Upper lobe of left lung (tissue), 4 donors: Measurements from ENCODE around the gene ELP6.

ENCODE experiments used
- EP300 ChIP-seq, 4 donors: sonication (generic); formaldehyde crosslinking; IDR thresholded peaks; one replicate each; pipeline ENCODE4 v1.5.1; 2017; ENCODE audit warnings: antibody characterized with exemption in 4 of 4, control low read depth in 2 of 4
- POLR2AphosphoS5 ChIP-seq, 2 donors: sonication (generic); formaldehyde crosslinking; IDR thresholded peaks; one replicate each; pipeline ENCODE4 v1.5.1; 2017; ENCODE audit warnings: antibody characterized with exemption in 2 of 2
- TF ChIP-seq, protein P1 (sequence below), 6 experiments: fragments of 450-650 bp in 4 of 6; fragments of 200-600 bp in 2 of 6; sonication (generic) in 2 of 6; IDR thresholded peaks; one replicate each; pipeline ENCODE4 v1.5.1; 2016 to 2019; ENCODE audit warnings: antibody characterized with exemption in 6 of 6

DNA sequence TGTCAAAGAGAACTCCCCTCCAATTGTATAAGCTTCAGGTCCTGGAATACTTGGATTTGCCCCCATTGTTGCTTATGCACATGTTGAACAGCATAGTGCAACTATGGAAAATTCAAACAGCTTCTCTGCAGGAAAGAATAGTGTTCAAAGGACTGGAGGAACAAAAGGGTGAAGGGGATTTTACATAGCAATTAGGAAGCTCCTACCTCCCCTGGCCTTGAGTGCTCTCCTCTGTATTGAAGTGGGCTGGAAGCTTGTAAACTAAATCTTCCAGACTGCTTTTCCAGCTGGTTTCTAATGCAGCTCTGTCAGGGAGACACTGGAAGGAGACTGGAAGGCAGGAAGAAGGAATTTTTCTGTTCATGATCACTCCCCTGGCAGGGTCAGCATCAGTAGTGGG is 7.2 kb upstream of the ELP6 start:
- TF ChIP-seq, protein P1, sequence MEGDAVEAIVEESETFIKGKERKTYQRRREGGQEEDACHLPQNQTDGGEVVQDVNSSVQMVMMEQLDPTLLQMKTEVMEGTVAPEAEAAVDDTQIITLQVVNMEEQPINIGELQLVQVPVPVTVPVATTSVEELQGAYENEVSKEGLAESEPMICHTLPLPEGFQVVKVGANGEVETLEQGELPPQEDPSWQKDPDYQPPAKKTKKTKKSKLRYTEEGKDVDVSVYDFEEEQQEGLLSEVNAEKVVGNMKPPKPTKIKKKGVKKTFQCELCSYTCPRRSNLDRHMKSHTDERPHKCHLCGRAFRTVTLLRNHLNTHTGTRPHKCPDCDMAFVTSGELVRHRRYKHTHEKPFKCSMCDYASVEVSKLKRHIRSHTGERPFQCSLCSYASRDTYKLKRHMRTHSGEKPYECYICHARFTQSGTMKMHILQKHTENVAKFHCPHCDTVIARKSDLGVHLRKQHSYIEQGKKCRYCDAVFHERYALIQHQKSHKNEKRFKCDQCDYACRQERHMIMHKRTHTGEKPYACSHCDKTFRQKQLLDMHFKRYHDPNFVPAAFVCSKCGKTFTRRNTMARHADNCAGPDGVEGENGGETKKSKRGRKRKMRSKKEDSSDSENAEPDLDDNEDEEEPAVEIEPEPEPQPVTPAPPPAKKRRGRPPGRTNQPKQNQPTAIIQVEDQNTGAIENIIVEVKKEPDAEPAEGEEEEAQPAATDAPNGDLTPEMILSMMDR (IDR thresholded peaks at IDR 0.05), result no peak
- no peak for TF ChIP-seq EP300 (IDR thresholded peaks at IDR 0.05)
- no peak for TF ChIP-seq POLR2AphosphoS5 (IDR thresholded peaks at IDR 0.05)
